HG03097 (cell line): Measurements from ENCODE around the gene OR2T1.
A peak's percentile ranks its signal among the peaks of the same experiment; 100 is the strongest.
"Not testable (repeated sequence)": the region's sequence is repeated elsewhere in the genome, so short reads cannot be mapped to it uniquely, and the experiment has no call there.

Experiments
- ATAC-seq: cut with Tn5 transposase; IDR thresholded peaks from one replicate; pipeline ENCODE4 v1.9.1; 2021; ENCODE audit not compliant: unreplicated experiment, low FRiP score

OR2T1 gene, protein sequence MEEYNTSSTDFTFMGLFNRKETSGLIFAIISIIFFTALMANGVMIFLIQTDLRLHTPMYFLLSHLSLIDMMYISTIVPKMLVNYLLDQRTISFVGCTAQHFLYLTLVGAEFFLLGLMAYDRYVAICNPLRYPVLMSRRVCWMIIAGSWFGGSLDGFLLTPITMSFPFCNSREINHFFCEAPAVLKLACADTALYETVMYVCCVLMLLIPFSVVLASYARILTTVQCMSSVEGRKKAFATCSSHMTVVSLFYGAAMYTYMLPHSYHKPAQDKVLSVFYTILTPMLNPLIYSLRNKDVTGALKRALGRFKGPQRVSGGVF

DNA sequence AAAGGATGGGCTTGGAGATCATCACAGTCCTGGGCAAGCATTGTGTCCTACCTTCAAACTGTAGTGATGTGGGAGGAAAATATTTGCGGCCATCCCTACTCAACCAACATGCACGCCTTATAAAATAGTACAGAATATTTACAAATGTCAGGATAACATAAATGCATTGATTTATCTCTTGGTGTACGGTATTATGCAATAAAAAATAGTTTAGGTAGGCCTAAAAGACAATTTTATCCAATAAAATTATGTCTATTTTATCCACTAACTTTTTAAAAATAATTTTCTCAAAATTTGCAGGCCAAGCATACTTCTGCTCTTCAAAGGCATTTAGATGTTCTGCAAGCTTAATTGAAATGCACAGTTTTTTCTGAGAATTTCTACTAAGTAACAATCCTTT is at the start of gene OR2T1:
Gene OR2T1, plus strand, starts transcription at position 301 of the 400 bp plus-strand sequence. CDS start 3,100 bp downstream, outside the sequence.
- ATAC-seq, result no peak

- no peak for ATAC-seq
Observed at GRCh38 chr1:248359415-248359814, 43.4 kb upstream of the OR2T1 start.

GRCh38 chr1:248361121-248361715 is 41.6 kb upstream of the OR2T1 start, which contains the start of gene OR2T4:
Gene OR2T4 (plus strand): TSS chr1:248361665. CDS start chr1:248361665, 0 bp downstream.
- ATAC-seq, result no peak

GRCh38 chr1:248366609-248367008 is 36.2 kb upstream of the OR2T1 start:
- no peak for ATAC-seq

- ATAC-seq, result peak; percentile 68
Observed at GRCh38 chr1:248372394-248372793, 30.5 kb upstream of the OR2T1 start.

DNA sequence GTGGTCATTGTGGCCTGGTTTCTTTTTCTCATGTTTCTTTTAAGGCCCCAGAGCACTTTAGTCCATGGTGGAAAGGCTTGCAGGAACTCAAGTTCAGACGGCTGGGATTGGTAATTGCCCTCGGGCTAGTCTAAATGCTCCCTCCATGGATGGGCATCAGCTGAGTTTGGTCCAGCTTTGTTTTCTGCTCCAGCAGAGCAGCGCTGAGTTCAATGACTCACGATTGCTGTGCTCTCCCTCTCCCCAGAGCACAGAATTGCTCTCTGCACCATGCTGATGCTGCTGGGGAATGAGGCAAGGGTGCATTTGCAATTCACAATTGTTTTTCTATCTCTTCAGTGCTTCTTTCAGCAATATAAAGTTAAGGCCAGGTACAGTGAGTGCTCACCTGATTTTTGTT is 29.1 kb upstream of the OR2T1 start:
- no peak for ATAC-seq

GRCh38 chr1:248375446-248375845 is 27.4 kb upstream of the OR2T1 start, which contains the start of gene OR2T6:
Gene OR2T6 (plus strand): TSS chr1:248375746. CDS start chr1:248387609, 11,863 bp downstream.
- ATAC-seq, result no peak

- no peak for ATAC-seq
Observed at GRCh38 chr1:248376916-248377315, 25.9 kb upstream of the OR2T1 start.

- ATAC-seq, result no peak
Observed at GRCh38 chr1:248380854-248381253, 22.0 kb upstream of the OR2T1 start.

DNA sequence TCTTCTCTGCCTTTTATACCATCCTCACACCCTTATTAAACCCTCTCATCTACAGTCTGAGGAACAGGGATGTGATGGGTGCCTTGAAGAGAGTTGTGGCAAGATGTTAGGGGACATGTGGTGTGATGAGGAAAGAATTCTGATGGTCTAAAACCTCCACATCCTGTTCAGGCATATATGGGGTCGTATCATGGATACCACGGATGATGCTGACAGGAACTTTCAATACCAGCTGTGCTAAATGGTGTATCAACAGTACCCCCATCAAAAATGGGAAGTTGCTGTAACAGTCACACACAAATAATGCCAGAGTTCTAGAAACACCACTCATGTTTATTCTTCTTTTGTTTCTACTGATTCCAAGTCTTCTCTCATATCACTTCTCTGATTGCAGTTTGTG is 14.4 kb upstream of the OR2T1 start:
- no peak for ATAC-seq

DNA sequence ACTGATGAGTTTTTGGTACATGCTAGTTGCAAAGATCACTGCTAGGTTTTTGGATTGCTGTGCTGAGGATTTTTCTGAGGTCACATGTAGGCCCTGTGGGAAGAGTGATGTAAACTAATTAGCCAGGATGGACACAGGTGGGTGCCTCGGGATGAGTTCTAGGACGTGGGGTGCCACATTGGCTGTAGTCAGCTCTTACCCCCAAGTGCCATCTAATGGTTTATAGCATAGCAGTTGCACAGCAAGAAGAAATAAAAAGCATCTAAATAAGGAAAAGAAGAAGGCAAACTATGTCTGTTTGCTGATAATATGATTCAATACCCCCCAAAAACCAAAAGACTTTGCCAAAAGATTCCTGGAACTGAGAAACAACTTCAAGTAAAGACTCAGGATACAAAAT is 9.8 kb upstream of the OR2T1 start:
- no peak for ATAC-seq

DNA sequence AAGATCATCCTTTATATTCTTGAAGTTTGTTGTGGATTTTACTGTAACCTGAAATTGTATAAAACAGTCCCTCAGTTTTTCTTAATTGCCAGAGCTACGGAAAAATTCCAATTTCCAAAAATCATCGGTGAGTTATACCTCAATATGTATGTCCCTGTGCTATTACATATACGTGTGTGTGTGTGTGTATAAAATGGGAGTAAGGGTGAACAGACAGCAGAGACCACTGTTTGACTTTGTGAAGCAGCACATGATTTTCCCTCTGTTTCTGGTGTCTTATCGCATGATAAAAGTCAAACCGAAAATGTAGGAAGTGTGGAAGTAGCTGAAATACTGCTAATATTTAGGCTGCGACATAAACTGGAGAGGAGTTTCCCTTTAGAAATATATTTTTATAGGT is 1.2 kb downstream of the OR2T1 start:
- no peak for ATAC-seq

- no peak for ATAC-seq
Observed at GRCh38 chr1:248406721-248407692, 4.2 kb downstream of the OR2T1 start.

DNA sequence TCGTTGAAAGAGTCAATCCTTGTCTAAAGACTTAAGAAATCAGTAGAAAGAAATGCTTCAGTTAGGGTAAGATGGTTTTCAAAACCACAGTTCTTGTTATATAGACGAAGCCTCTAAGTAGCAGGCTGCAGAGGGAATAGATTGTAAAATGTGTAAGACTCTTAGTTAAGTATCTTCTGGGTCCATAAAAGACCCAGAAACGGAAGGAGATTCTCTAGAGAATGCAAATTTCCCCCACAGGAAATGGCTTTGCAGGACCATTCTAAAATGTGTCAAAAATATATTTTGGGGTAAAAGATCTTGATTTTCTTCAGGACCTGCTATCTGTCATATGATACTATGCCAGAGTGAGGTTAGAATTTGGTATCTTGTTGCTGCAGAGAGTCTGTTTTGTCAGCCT is 13.4 kb downstream of the OR2T1 start:
- no peak for ATAC-seq

GRCh38 chr1:248417854-248418253 is 15.0 kb downstream of the OR2T1 start:
- no peak for ATAC-seq

- ATAC-seq, result no peak
Observed at GRCh38 chr1:248421384-248421783, 18.5 kb downstream of the OR2T1 start.

DNA sequence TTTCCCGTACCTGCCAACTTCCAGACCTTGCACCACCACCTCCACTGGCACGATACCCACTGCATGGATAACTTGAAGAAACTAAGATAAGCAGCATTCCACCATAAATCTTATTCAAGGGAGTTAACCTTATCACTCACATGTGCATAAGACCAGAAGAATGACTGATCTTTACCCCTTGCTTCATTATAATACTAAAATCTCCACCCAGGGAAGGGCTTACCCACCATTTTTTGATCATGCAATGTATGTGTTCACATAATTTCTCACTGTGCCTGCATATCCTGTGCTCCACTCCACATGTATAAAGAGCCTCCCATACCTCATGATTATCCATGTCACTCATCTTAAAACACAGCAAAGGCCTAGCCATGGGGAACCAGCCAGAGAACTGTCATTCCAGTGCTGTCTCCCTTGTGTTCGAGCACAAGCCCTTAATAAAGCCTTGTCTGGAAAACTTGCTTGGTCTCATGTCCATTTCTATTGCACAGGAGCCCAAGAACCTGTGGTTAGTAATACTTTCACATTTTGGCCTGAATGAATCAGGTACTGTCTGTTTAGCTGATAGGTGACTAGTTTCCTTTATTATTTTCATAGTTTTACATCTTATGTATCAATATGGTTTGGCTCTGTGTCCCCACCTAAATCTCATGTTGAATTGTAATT is 24.8 kb downstream of the OR2T1 start:
- ATAC-seq, result peak; percentile 40

GRCh38 chr1:248428192-248428533 is 25.3 kb downstream of the OR2T1 start:
- ATAC-seq, result peak; percentile 95

DNA sequence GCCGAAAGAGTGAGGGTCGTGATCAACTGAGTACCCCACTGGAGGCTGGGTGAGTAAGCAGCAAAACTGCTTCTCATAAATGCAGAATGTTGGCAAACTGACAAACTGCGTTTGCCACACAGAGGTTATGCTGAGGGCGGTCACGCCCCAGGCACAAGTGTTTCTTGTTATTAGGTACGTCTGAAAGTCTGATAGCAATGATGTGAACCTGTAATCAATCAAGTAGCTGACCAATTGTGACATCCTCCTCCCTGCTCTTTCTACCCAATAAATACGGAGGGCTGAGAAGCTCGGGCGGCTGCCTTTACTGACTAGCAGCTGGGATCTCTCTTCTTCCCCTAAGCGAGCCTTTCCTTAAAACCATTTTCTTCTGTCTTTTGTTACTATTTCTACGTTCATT is 28.8 kb downstream of the OR2T1 start:
- ATAC-seq, result not testable (repeated sequence)

- ATAC-seq, result not testable (repeated sequence)
Observed at GRCh38 chr1:248432201-248432600, 29.4 kb downstream of the OR2T1 start.
